Measurements from ENCODE around the gene JARID2. TPM values are rescaled to one million over a fixed set of nuclear protein-coding genes. Genes with fewer than 3 reads are reported as not detected.
A peak's percentile ranks its signal among the peaks of the same experiment; 100 is the strongest.

JARID2 gene
- total and polyA plus RNA-seq, 2 of the 13 experiments (the other 11 are each of a cell fraction or from before 2014, with no cell fraction given): 7.5 to 10.3 TPM

GRCh38 chr6:15504581-15505350, 258.9 kb downstream of the JARID2 start (continued):
- TF ChIP-seq, protein P1, sequence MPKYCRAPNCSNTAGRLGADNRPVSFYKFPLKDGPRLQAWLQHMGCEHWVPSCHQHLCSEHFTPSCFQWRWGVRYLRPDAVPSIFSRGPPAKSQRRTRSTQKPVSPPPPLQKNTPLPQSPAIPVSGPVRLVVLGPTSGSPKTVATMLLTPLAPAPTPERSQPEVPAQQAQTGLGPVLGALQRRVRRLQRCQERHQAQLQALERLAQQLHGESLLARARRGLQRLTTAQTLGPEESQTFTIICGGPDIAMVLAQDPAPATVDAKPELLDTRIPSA (CRISPR knock-in tag; IDR thresholded peaks at IDR 0.05; ENCODE audit: borderline replicate concordance): no peak
- TF ChIP-seq LBX2 (CRISPR knock-in tag; IDR thresholded peaks at IDR 0.05; ENCODE audit: borderline replicate concordance) (no peak), MAZ (IDR thresholded peaks at IDR 0.05; ENCODE audit: borderline replicate concordance, low read depth, low read length) (no peak), MAZ (CRISPR knock-in tag; IDR thresholded peaks at IDR 0.05; ENCODE audit: low read depth) (no peak), SYNCRIP (IDR thresholded peaks at IDR 0.05; ENCODE audit: insufficient read depth, low read depth, low read length) (no peak), GATA4 (IDR thresholded peaks at IDR 0.05; ENCODE audit: borderline replicate concordance, low read depth) (no peak), NR2F6 (IDR thresholded peaks at IDR 0.05) (0 out of 2 replicates have a peak, but pooled peaks have one; percentile 36), NR2F6 (CRISPR knock-in tag; IDR thresholded peaks at IDR 0.05) (peak; percentile 29; the same call in 1 of the 2 replicates), IRF2 (CRISPR knock-in tag; IDR thresholded peaks at IDR 0.05) (peak; percentile 63; the same call in 1 of the 2 replicates), HCFC1 (IDR thresholded peaks at IDR 0.05; ENCODE audit: low read depth, low read length) (no peak), MAFF (IDR thresholded peaks at IDR 0.05; ENCODE audit: low read depth, low read length) (0 out of 2 replicates have a peak, but pooled peaks have one; percentile 24), TAF1 (CRISPR knock-in tag; IDR thresholded peaks at IDR 0.05) (no peak), BRCA1 (CRISPR knock-in tag; IDR thresholded peaks at IDR 0.05) (peak; percentile 41; the same call in 1 of the 2 replicates), MEIS1 (CRISPR knock-in tag; IDR thresholded peaks at IDR 0.05; ENCODE audit: borderline replicate concordance) (0 out of 2 replicates have a peak, but pooled peaks have one; percentile 62), RARA (CRISPR knock-in tag; IDR thresholded peaks at IDR 0.05) (peak; percentile 52; the same call in 1 of the 2 replicates), NCOA2 (CRISPR knock-in tag; IDR thresholded peaks at IDR 0.05) (no peak; the same call in 1 of the 2 replicates), RBM22 (optimal IDR thresholded peaks at IDR 0.05; ENCODE audit: low read length) (no peak), MLXIP (CRISPR knock-in tag; IDR thresholded peaks at IDR 0.05; ENCODE audit: borderline replicate concordance) (no peak), ZNF891 (CRISPR knock-in tag; IDR thresholded peaks at IDR 0.05) (no peak), ISX (CRISPR knock-in tag; conservative IDR thresholded peaks at IDR 0.05) (no peak), ZNF432 (CRISPR knock-in tag; IDR thresholded peaks at IDR 0.05; ENCODE audit: borderline replicate concordance) (no peak), SNRNP70 (IDR thresholded peaks at IDR 0.05; ENCODE audit: low read depth, low read length) (no peak), KLF6 (CRISPR knock-in tag; IDR thresholded peaks at IDR 0.05) (no peak), BHLHE40 (IDR thresholded peaks at IDR 0.05; ENCODE audit: low read length) (no peak), ZNF329 (CRISPR knock-in tag; IDR thresholded peaks at IDR 0.05; ENCODE audit: low read depth) (no peak), ZNF75D (CRISPR knock-in tag; IDR thresholded peaks at IDR 0.05; ENCODE audit: borderline replicate concordance) (no peak)
- TF ChIP-seq, protein P2, sequence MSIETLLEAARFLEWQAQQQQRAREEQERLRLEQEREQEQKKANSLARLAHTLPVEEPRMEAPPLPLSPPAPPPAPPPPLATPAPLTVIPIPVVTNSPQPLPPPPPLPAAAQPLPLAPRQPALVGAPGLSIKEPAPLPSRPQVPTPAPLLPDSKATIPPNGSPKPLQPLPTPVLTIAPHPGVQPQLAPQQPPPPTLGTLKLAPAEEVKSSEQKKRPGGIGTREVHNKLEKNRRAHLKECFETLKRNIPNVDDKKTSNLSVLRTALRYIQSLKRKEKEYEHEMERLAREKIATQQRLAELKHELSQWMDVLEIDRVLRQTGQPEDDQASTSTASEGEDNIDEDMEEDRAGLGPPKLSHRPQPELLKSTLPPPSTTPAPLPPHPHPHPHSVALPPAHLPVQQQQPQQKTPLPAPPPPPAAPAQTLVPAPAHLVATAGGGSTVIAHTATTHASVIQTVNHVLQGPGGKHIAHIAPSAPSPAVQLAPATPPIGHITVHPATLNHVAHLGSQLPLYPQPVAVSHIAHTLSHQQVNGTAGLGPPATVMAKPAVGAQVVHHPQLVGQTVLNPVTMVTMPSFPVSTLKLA (IDR thresholded peaks at IDR 0.05): no peak

Data from HepG2 (cell line).